ENCODE measurements around the gene KRTAP22-1. TPM values are rescaled to one million over a fixed set of nuclear protein-coding genes. Genes with fewer than 3 reads are reported as not detected.

The KRTAP22-1 gene
- total and polyA plus RNA-seq, 2 experiments from 2014 or later = not detected

DNA sequence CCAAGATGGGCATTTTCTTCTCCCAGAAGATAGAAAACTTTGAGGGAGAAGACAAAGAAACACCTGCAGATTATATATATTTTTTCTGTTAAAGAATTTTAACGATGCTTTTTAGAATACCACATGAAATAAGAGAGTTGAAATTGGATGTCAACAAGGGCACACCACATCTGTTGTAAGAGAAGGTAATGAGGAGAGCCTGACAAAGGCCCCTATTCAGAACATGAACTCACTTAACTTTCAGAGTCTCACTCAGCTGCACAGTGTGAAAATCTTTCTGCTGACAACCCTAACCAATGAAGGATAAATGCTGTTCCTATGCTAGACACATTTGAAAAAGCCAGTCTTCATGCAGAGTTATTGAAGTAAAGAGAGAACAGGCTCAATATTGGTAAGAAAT lies 18.0 kb upstream of the KRTAP22-1 start:
- H3K79me2 ChIP-seq (replicated peaks; ENCODE audit: insufficient read depth) = no peaks in the 10 kb centered on the region
- no peak overlapping the region for H3K27ac ChIP-seq (ENCODE audit: low read depth)
- no peaks in the 10 kb centered on the region for H3K27me3 ChIP-seq (ENCODE audit: insufficient read depth)
- Mint-ChIP-seq H3K27me3 (ENCODE audit: insufficient read depth, low read depth, poor library complexity) (no peaks in the 10 kb centered on the region), H3K4me1 (no peaks in the 10 kb centered on the region), H3K4me3 (no peak overlapping the region), H3K27ac (no peak overlapping the region), H3K36me3 (ENCODE audit: low read depth) (no peaks in the 10 kb centered on the region), H3K9me3 (no peaks in the 10 kb centered on the region)
- no peak overlapping the region for H3K4me2 ChIP-seq
- no peak overlapping the region for H2AFZ ChIP-seq
- no peak for TF ChIP-seq POLR2AphosphoS5 (IDR thresholded peaks at IDR 0.05; ENCODE audit: low read depth)
- no peak for TF ChIP-seq REST (IDR thresholded peaks at IDR 0.05; ENCODE audit: unreplicated experiment)
- TF ChIP-seq ZNF331 (CRISPR knock-in tag; IDR thresholded peaks at IDR 0.05; ENCODE audit: low read depth) = no peak
- no peak for TF ChIP-seq EZH2 (IDR thresholded peaks at IDR 0.05; ENCODE audit: low read depth, unreplicated experiment)
- no peak for TF ChIP-seq ZNF462 (CRISPR knock-in tag; IDR thresholded peaks at IDR 0.05)
- no peak for TF ChIP-seq CREB1 (CRISPR knock-in tag; IDR thresholded peaks at IDR 0.05; ENCODE audit: low read depth)
- TF ChIP-seq NANOG (IDR thresholded peaks at IDR 0.05; ENCODE audit: borderline replicate concordance) = no peak
- no peaks in the 10 kb centered on the region for H4K20me1 ChIP-seq (replicated peaks; ENCODE audit: insufficient read depth)
- H3K4me1 ChIP-seq (ENCODE audit: insufficient read depth) = no peaks in the 10 kb centered on the region
- H3K9me2 ChIP-seq (ENCODE audit: insufficient read depth) = no peaks in the 10 kb centered on the region
- no peak overlapping the region for H3K4me3 ChIP-seq
- no peaks in the 10 kb centered on the region for H3F3A ChIP-seq (replicated peaks; ENCODE audit: low read depth)
- H3K36me3 ChIP-seq (ENCODE audit: insufficient read depth) = no peaks in the 10 kb centered on the region
- DNase-seq (ENCODE audit: low spot score) = no peak
- no peak for ATAC-seq

All from GM23338 (cell line).